ENCODE measurements around the gene PRSS33. TPM values are rescaled to one million over a fixed set of nuclear protein-coding genes. Genes with fewer than 3 reads are reported as not detected.

Gene PRSS33
- total and polyA plus RNA-seq, 2 donors from 2014 or later = not detected

DNA sequence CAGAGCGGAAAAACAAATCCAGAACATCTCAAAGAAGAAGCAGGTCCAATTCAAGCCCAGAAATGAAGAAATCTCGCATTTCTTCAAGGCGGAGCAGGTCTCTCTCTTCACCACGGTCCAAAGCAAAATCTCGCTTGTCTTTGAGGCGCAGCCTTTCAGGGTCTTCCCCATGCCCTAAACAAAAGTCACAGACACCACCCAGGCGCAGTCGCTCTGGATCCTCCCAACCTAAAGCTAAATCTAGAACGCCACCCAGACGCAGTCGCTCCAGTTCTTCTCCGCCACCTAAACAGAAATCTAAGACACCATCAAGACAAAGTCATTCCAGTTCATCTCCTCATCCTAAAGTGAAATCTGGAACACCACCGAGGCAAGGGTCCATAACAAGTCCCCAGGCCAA, 24.6 kb downstream of the PRSS33 start:
- Histone ChIP-seq H3K27ac (ENCODE audit: low read depth in 2 of 2, low read length in 2 of 2) (no peak overlapping the region), H3K27me3 (ENCODE audit: control insufficient read depth, insufficient read depth, low read length) (no peaks in the 10 kb centered on the region), H3K9ac (ENCODE audit: low read length in 3 of 3) (no peak overlapping the region), H3K36me3 (ENCODE audit: control insufficient read depth in 2 of 3, insufficient read depth in 3 of 3, low read length in 3 of 3) (peaks cover 51 to 98% (median 84%) of the 10 kb centered on the region in 3 donors), H3K9me3 (ENCODE audit: control insufficient read depth in 2 of 3, insufficient read depth in 1 of 3, low read length in 3 of 3) (no peaks in the 10 kb centered on the region), H3K4me1 (ENCODE audit: control insufficient read depth in 2 of 3, insufficient read depth in 2 of 3, low read depth in 1 of 3, low read length in 3 of 3) (no peaks in the 10 kb centered on the region), H3K4me3 (ENCODE audit: low read length in 3 of 3) (no peak overlapping the region)
- DNase-seq (peak in 1 of 5 donors; percentile 16), FAIRE-seq (no peak)
- TF ChIP-seq, protein P1, sequence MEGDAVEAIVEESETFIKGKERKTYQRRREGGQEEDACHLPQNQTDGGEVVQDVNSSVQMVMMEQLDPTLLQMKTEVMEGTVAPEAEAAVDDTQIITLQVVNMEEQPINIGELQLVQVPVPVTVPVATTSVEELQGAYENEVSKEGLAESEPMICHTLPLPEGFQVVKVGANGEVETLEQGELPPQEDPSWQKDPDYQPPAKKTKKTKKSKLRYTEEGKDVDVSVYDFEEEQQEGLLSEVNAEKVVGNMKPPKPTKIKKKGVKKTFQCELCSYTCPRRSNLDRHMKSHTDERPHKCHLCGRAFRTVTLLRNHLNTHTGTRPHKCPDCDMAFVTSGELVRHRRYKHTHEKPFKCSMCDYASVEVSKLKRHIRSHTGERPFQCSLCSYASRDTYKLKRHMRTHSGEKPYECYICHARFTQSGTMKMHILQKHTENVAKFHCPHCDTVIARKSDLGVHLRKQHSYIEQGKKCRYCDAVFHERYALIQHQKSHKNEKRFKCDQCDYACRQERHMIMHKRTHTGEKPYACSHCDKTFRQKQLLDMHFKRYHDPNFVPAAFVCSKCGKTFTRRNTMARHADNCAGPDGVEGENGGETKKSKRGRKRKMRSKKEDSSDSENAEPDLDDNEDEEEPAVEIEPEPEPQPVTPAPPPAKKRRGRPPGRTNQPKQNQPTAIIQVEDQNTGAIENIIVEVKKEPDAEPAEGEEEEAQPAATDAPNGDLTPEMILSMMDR (IDR thresholded peaks at IDR 0.05; ENCODE audit: borderline replicate concordance, extremely low read depth, insufficient read depth) = no peak
- intact Hi-C loops (cut with DNase I) = no loop called here

GRCh38 chr16:2761886-2762583, 25.3 kb downstream of the PRSS33 start:
- FAIRE-seq (no peak), DNase-seq (peak in 1 of 5 donors; percentile 57)
- Histone ChIP-seq H3K4me3 (ENCODE audit: low read length in 3 of 3) (no peak overlapping the region), H3K9me3 (ENCODE audit: control insufficient read depth in 2 of 3, insufficient read depth in 1 of 3, low read length in 3 of 3) (no peaks in the 10 kb centered on the region), H3K36me3 (ENCODE audit: control insufficient read depth in 2 of 3, insufficient read depth in 3 of 3, low read length in 3 of 3) (peaks cover 51 to 97% (median 79%) of the 10 kb centered on the region in 3 donors), H3K27ac (ENCODE audit: low read depth in 2 of 2, low read length in 2 of 2) (no peak overlapping the region), H3K4me1 (ENCODE audit: control insufficient read depth in 2 of 3, insufficient read depth in 2 of 3, low read depth in 1 of 3, low read length in 3 of 3) (no peaks in the 10 kb centered on the region), H3K9ac (ENCODE audit: low read length in 3 of 3) (no peak overlapping the region), H3K27me3 (ENCODE audit: control insufficient read depth, insufficient read depth, low read length) (no peaks in the 10 kb centered on the region)
- TF ChIP-seq, protein P1 (IDR thresholded peaks at IDR 0.05; ENCODE audit: borderline replicate concordance, extremely low read depth, insufficient read depth) = no peak
- intact Hi-C loops (cut with DNase I) = no loop called here

DNA sequence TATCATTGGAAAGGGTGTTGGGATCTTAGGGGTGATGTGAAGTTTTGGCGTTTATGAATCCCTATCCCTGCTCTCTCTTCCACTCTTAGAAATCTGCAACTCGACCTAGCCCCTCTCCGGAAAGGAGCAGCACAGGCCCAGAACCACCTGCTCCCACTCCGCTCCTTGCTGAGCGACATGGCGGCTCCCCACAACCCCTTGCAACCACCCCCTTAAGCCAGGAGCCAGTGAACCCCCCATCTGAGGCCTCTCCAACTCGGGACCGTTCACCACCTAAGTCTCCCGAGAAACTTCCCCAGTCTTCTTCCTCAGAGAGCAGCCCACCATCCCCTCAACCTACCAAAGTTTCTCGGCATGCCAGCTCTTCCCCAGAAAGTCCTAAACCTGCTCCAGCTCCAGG, 25.9 kb downstream of the PRSS33 start:
- Histone ChIP-seq H3K27me3 (ENCODE audit: control insufficient read depth, insufficient read depth, low read length) (no peaks in the 10 kb centered on the region), H3K27ac (ENCODE audit: low read depth in 2 of 2, low read length in 2 of 2) (no peak overlapping the region), H3K9ac (ENCODE audit: low read length in 3 of 3) (no peak overlapping the region), H3K4me1 (ENCODE audit: control insufficient read depth in 2 of 3, insufficient read depth in 2 of 3, low read depth in 1 of 3, low read length in 3 of 3) (peaks cover 0 to 3% (median 0%) of the 10 kb centered on the region in 3 donors), H3K9me3 (ENCODE audit: control insufficient read depth in 2 of 3, insufficient read depth in 1 of 3, low read length in 3 of 3) (no peaks in the 10 kb centered on the region), H3K4me3 (ENCODE audit: low read length in 3 of 3) (no peak overlapping the region), H3K36me3 (ENCODE audit: control insufficient read depth in 2 of 3, insufficient read depth in 3 of 3, low read length in 3 of 3) (peaks cover 51 to 91% (median 79%) of the 10 kb centered on the region in 3 donors)
- no peak for FAIRE-seq
- TF ChIP-seq, protein P1 (IDR thresholded peaks at IDR 0.05; ENCODE audit: borderline replicate concordance, extremely low read depth, insufficient read depth) = no peak
- intact Hi-C loops (cut with DNase I) = no loop called here
- DNase-seq = peak in 1 of 5 donors; percentile 9
